HCT116 (cell line): Measurements from ENCODE around the gene UBL4B. TPM values are rescaled to one million over a fixed set of nuclear protein-coding genes. Genes with fewer than 3 reads are reported as not detected.

Experiments used
- ATAC-seq: fragments of 200-7000 bp; cut with Tn5 transposase; 2 replicates; pipeline ENCODE4 v1.9.1; 2020; ENCODE audit warnings: mild to moderate bottlenecking, moderate library complexity
- BruUV-seq: library from RNA; stranded (reverse); fragments of 400-500 nt; replicated peaks from 2 replicates; lab custom pipeline; 2021; lab: Mats Ljungman, UMichigan
- CTCF ChIA-PET: fragments of 300-600 bp; sonication (Branson Sonifier 250); formaldehyde crosslinking; loops from one replicate; lab custom pipeline; 2021; ENCODE audit warnings: antibody characterized with exemption; lab: Charles Lee
- POLR2A ChIA-PET: fragments of 300-600, 350-600 bp; sonication (Branson Sonifier 250); formaldehyde crosslinking; loops from one replicate; lab custom pipeline; 2021; ENCODE audit warnings: antibody characterized with exemption; lab: Charles Lee
- RAD21 ChIA-PET, 2 experiments: fragments of 300-600 bp; sonication (Branson Sonifier 250); formaldehyde crosslinking; loops; one replicate each; lab custom pipeline; 2023; ENCODE audit warnings: low total read pairs in 2 of 2; ENCODE audit not compliant: uncharacterized antibody in 2 of 2, unreplicated experiment in 2 of 2, low non-redundant PET in 1 of 2; lab: Charles Lee
- DNase-seq: peaks from one replicate; pipeline ENCODE4 v3.0.0-alpha.2; 2010; ENCODE audit warnings: low read depth, low spot score
- H2AFZ ChIP-seq: fragments of 200-600 bp; shearing (Covaris generic), sonication (generic); 2 replicates; pipeline ENCODE4 v1.6.1; 2017; ENCODE audit warnings: low read depth, mixed run types, mixed read lengths, antibody characterized with exemption, low read length; ENCODE audit not compliant: poor library complexity, severe bottlenecking
- H3K27ac ChIP-seq: 2 replicates; pipeline ENCODE4 v1.5.1; 2012; ENCODE audit warnings: low read depth, low read length
- H3K27me3 ChIP-seq: fragments of 200-600 bp; sonication (generic); 2 replicates; pipeline ENCODE4 v1.6.1; 2016; ENCODE audit warnings: mixed run types, low read length, mixed read lengths; ENCODE audit not compliant: insufficient read depth
- H3K36me3 ChIP-seq, 2 experiments: fragments of 200-500 bp in 1 of 2; fragments of 200-600 bp in 1 of 2; sonication (Bioruptor generic) in 1 of 2; sonication (generic) in 1 of 2; 2 replicates each; pipeline versions ENCODE4 v1.5.1 to v1.6.1; 2014 to 2016; ENCODE audit warnings: low read length in 2 of 2, inconsistent platforms in 1 of 2, mixed read lengths in 1 of 2, mixed run types in 1 of 2; ENCODE audit not compliant: insufficient read depth in 2 of 2, control insufficient read depth in 1 of 2
- H3K4me1 ChIP-seq, 2 experiments: fragments of 200-600 bp in 1 of 2; sonication (generic) in 1 of 2; 2 replicates each; pipeline versions ENCODE4 v1.5.1 to v1.6.1; 2012 to 2017; ENCODE audit warnings: low read length in 2 of 2, inconsistent platforms in 1 of 2, mild to moderate bottlenecking in 1 of 2, mixed read lengths in 1 of 2, mixed run types in 1 of 2, moderate library complexity in 1 of 2; ENCODE audit not compliant: insufficient read depth in 2 of 2, control insufficient read depth in 1 of 2
- H3K4me2 ChIP-seq: fragments of 200-600 bp; sonication (generic); 2 replicates; pipeline ENCODE4 v1.6.1; 2017; ENCODE audit warnings: mixed run types, low read length, mixed read lengths
- H3K4me3 ChIP-seq, 2 experiments: fragments of 200-600 bp in 1 of 2; sonication (generic) in 1 of 2; replicated peaks in 1 of 2; 2 replicates each; pipeline ENCODE4 v1.5.1; 2011 to 2016; ENCODE audit warnings: low read length in 2 of 2, control low read depth in 1 of 2, low read depth in 1 of 2, mild to moderate bottlenecking in 1 of 2, mixed read lengths in 1 of 2, mixed run types in 1 of 2
- H3K79me2 ChIP-seq: fragments of 200-600 bp; sonication (generic); 2 replicates; pipeline ENCODE4 v1.6.1; 2017; ENCODE audit warnings: mild to moderate bottlenecking, mixed run types, low read length, moderate library complexity, mixed read lengths; ENCODE audit not compliant: insufficient read depth
- H3K9ac ChIP-seq: fragments of 200-600 bp; sonication (generic); 2 replicates; pipeline ENCODE4 v1.6.1; 2016; ENCODE audit warnings: low read length, mixed read lengths
- H3K9me2 ChIP-seq: fragments of 200-600 bp; sonication (generic), shearing (Covaris generic); 2 replicates; pipeline ENCODE4 v1.6.1; 2017; ENCODE audit warnings: mixed run types, mild to moderate bottlenecking, moderate library complexity; ENCODE audit not compliant: insufficient read depth
- H3K9me3 ChIP-seq, 2 experiments: fragments of 200-500 bp in 1 of 2; fragments of 200-600 bp in 1 of 2; sonication (Bioruptor generic) in 1 of 2; sonication (generic) in 1 of 2; 2 replicates each; pipeline ENCODE4 v1.6.1; 2014 to 2017; ENCODE audit warnings: low read length in 2 of 2, mixed read lengths in 2 of 2, inconsistent platforms in 1 of 2, low read depth in 1 of 2, mild to moderate bottlenecking in 1 of 2, mixed run types in 1 of 2, moderate library complexity in 1 of 2; ENCODE audit not compliant: control insufficient read depth in 1 of 2, insufficient read depth in 1 of 2
- H4K20me1 ChIP-seq: fragments of 200-600 bp; sonication (generic), shearing (Covaris generic); 2 replicates; pipeline ENCODE4 v1.6.1; 2017; ENCODE audit warnings: mixed run types, mild to moderate bottlenecking, moderate library complexity; ENCODE audit not compliant: insufficient read depth
- EZH2 ChIP-seq: fragments of 200-600 bp; sonication (generic); IDR thresholded peaks from 2 replicates; pipeline ENCODE4 v1.6.1; 2017; ENCODE audit warnings: antibody characterized with exemption, mixed run types
- FOSL1 ChIP-seq: IDR thresholded peaks from 2 replicates; pipeline ENCODE4 v1.6.1; 2012; ENCODE audit warnings: low read depth
- JUND ChIP-seq: IDR thresholded peaks from 2 replicates; pipeline ENCODE4 v1.6.1; 2012
- POLR2A ChIP-seq: IDR thresholded peaks from 2 replicates; pipeline ENCODE4 v1.7.0; 2011; ENCODE audit warnings: borderline replicate concordance; ENCODE audit not compliant: insufficient read depth, insufficient read length; ENCODE audit errors: extremely low read depth
- POLR2AphosphoS5 ChIP-seq: IDR thresholded peaks from 2 replicates; pipeline ENCODE4 v1.6.1; 2011; ENCODE audit warnings: mild to moderate bottlenecking, low read depth, low read length, moderate library complexity
- SP1 ChIP-seq: IDR thresholded peaks from 2 replicates; pipeline ENCODE4 v1.6.1; 2012; ENCODE audit warnings: low read depth
- SRF ChIP-seq: IDR thresholded peaks from 2 replicates; pipeline ENCODE4 v1.6.1; 2012; ENCODE audit warnings: low read depth
- TCF7L2 ChIP-seq: IDR thresholded peaks from 2 replicates; pipeline ENCODE4 v1.7.0; 2011; ENCODE audit warnings: borderline replicate concordance, inconsistent platforms; ENCODE audit not compliant: insufficient read depth, insufficient read length; ENCODE audit errors: extremely low read depth
- YY1 ChIP-seq: IDR thresholded peaks from 2 replicates; pipeline ENCODE4 v1.6.1; 2011; ENCODE audit warnings: low read length, low read depth, moderate library complexity, mild to moderate bottlenecking; ENCODE audit not compliant: insufficient replicate concordance; ENCODE audit errors: extremely low read depth
- ZFX ChIP-seq: fragments of 450-650 bp; IDR thresholded peaks from 2 replicates; pipeline ENCODE4 v1.6.1; 2017
- ZNF274 ChIP-seq: fragments of 200-500 bp; sonication (Bioruptor generic); IDR thresholded peaks from 2 replicates; pipeline ENCODE4 v1.6.1; 2014; ENCODE audit warnings: mild to moderate bottlenecking, low read depth, low read length, inconsistent platforms
- intact Hi-C: fragments of 100-400 bp; cut with micrococcal nuclease; formaldehyde crosslinking; loops from 2 replicates; pipeline ENCODE4 v1.10.0; 2022
- total RNA-seq: library from RNA; stranded (reverse); gene quantifications from one replicate; pipeline ENCODE4 v1.2.1, GENCODE V29; 2021; ENCODE audit not compliant: unreplicated experiment
- TF ChIP-seq, protein P1 (sequence below), 3 experiments: fragments of 200-600 bp in 1 of 3; sonication (generic) in 1 of 3; IDR thresholded peaks in 2 of 3; conservative IDR thresholded peaks in 1 of 3; 2 replicates each; pipeline ENCODE4 v1.5.1; 2012 to 2017; ENCODE audit warnings: low read depth in 2 of 3, low read length in 2 of 3, antibody characterized with exemption in 1 of 3, borderline replicate concordance in 1 of 3, control low read depth in 1 of 3, mild to moderate bottlenecking in 1 of 3, mixed read lengths in 1 of 3, mixed run types in 1 of 3, moderate library complexity in 1 of 3; ENCODE audit not compliant: insufficient read depth in 1 of 3
- TF ChIP-seq, protein P2 (sequence below): IDR thresholded peaks from 2 replicates; pipeline ENCODE4 v1.6.1; 2012
- TF ChIP-seq, protein P3 (sequence below): IDR thresholded peaks from 2 replicates; pipeline ENCODE4 v1.6.1; 2011; ENCODE audit warnings: mild to moderate bottlenecking, low read length, moderate library complexity; ENCODE audit not compliant: insufficient replicate concordance; ENCODE audit errors: extremely low read depth

Gene UBL4B
- total RNA-seq, 1 experiment from 2014 or later: 0.57 TPM

GRCh38 chr1:110138956-110139355, 26.7 kb downstream of the UBL4B start:
- BruUV-seq: no TSS peak
- RAD21 ChIA-PET: no interaction called here
- no peaks in the 10 kb centered on the region for H3K9me2 ChIP-seq
- DNase-seq (no peak), ATAC-seq (no peak)
- H4K20me1 ChIP-seq: no peaks in the 10 kb centered on the region
- H3K9ac ChIP-seq: no peak overlapping the region
- POLR2A ChIA-PET: no interaction called here
- peaks cover 2 to 8% of the 10 kb centered on the region in 2 experiments; a peak in 1 of 4 replicates for H3K4me1 ChIP-seq
- H3K27me3 ChIP-seq: peaks cover 36% of the 10 kb centered on the region
- H3K4me3 ChIP-seq: no peak overlapping the region
- no peak overlapping the region for H3K27ac ChIP-seq
- intact Hi-C loops: no loop called here
- H3K79me2 ChIP-seq: no peaks in the 10 kb centered on the region
- TF ChIP-seq SRF (no peak), TCF7L2 (no peak), YY1 (no peak), FOSL1 (no peak), POLR2A (no peak), ZNF274 (no peak), JUND (no peak), EZH2 (no peak), ZFX (no peak), SP1 (no peak), POLR2AphosphoS5 (no peak)
- TF ChIP-seq, protein P1, sequence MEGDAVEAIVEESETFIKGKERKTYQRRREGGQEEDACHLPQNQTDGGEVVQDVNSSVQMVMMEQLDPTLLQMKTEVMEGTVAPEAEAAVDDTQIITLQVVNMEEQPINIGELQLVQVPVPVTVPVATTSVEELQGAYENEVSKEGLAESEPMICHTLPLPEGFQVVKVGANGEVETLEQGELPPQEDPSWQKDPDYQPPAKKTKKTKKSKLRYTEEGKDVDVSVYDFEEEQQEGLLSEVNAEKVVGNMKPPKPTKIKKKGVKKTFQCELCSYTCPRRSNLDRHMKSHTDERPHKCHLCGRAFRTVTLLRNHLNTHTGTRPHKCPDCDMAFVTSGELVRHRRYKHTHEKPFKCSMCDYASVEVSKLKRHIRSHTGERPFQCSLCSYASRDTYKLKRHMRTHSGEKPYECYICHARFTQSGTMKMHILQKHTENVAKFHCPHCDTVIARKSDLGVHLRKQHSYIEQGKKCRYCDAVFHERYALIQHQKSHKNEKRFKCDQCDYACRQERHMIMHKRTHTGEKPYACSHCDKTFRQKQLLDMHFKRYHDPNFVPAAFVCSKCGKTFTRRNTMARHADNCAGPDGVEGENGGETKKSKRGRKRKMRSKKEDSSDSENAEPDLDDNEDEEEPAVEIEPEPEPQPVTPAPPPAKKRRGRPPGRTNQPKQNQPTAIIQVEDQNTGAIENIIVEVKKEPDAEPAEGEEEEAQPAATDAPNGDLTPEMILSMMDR (IDR thresholded peaks at IDR 0.05 in 2 of 3, conservative IDR thresholded peaks at IDR 0.05 in 1 of 3; ENCODE audit: borderline replicate concordance in 1 of 3, insufficient read depth in 1 of 3, low read depth in 2 of 3, low read length in 2 of 3): no peak
- TF ChIP-seq, protein P2, sequence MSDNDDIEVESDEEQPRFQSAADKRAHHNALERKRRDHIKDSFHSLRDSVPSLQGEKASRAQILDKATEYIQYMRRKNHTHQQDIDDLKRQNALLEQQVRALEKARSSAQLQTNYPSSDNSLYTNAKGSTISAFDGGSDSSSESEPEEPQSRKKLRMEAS: no peak
- TF ChIP-seq, protein P3, sequence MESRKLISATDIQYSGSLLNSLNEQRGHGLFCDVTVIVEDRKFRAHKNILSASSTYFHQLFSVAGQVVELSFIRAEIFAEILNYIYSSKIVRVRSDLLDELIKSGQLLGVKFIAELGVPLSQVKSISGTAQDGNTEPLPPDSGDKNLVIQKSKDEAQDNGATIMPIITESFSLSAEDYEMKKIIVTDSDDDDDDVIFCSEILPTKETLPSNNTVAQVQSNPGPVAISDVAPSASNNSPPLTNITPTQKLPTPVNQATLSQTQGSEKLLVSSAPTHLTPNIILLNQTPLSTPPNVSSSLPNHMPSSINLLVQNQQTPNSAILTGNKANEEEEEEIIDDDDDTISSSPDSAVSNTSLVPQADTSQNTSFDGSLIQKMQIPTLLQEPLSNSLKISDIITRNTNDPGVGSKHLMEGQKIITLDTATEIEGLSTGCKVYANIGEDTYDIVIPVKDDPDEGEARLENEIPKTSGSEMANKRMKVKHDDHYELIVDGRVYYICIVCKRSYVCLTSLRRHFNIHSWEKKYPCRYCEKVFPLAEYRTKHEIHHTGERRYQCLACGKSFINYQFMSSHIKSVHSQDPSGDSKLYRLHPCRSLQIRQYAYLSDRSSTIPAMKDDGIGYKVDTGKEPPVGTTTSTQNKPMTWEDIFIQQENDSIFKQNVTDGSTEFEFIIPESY: no peak
- CTCF ChIA-PET: no interaction called here
- no peak overlapping the region for H3K4me2 ChIP-seq
- no peaks in the 10 kb centered on the region for H3K36me3 ChIP-seq
- H2AFZ ChIP-seq: no peak overlapping the region
- no peaks in the 10 kb centered on the region for H3K9me3 ChIP-seq
